GM12878 (cell line): Measurements from ENCODE around the gene PPP1R18.
"Not testable (repeated sequence)": the region's sequence is repeated elsewhere in the genome, so short reads cannot be mapped to it uniquely, and the experiment has no call there.

Experiments used
- CEBPB ChIP-seq, 2 experiments: fragments of 150-350 bp in 1 of 2; IDR thresholded peaks; 2 replicates each; pipeline ENCODE4 v1.6.1; 2012 to 2014; ENCODE audit warnings: low read depth in 2 of 2, low read length in 2 of 2, borderline replicate concordance in 1 of 2, inconsistent platforms in 1 of 2
- FOXK2 ChIP-seq: fragments of 450-650 bp; IDR thresholded peaks from 2 replicates; pipeline ENCODE4 v1.6.1; 2017; ENCODE audit warnings: mild to moderate bottlenecking, moderate library complexity
- NR2F1 ChIP-seq: fragments of 450-650 bp; conservative IDR thresholded peaks from 2 replicates; pipeline ENCODE4 v1.6.1; 2017; ENCODE audit warnings: mild to moderate bottlenecking
- RCOR1 ChIP-seq: conservative IDR thresholded peaks from 2 replicates; pipeline ENCODE4 v1.6.1; 2012; ENCODE audit warnings: low read depth, low read length, improper control_type of control experiment
- SIN3A ChIP-seq: IDR thresholded peaks from 2 replicates; pipeline ENCODE4 v1.6.1; 2012; ENCODE audit warnings: low read depth, low read length, improper control_type of control experiment

DNA sequence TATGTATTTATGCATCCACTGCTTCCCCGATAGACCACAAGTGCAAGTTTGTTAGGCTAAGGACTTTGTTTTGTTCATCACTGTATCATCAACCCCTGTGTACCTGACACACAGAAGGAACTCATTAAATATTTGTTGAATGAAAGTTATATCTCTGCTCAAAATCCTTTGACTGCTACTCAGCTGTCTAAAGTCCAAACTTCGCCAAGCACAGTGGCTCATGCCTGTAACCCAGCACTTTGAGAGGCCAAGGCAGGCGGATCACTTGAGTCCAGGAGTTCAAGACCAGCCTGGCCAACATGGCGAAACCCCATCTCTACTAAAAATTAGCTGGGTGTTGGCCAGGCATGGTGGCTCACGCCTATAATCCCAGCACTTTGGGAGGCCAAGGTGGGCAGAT, 28.5 kb downstream of the PPP1R18 start:
- not testable (repeated sequence) for TF ChIP-seq SIN3A; CEBPB (IDR thresholded peaks at IDR 0.05; ENCODE audit: borderline replicate concordance in 1 of 2, low read depth in 2 of 2, low read length in 2 of 2); NR2F1; FOXK2; RCOR1
